Right renal cortex interstitium (tissue), 3 donors: ENCODE results near the gene SH3BP4. TPM values are rescaled to one million over a fixed set of nuclear protein-coding genes. Genes with fewer than 3 reads are reported as not detected.
A peak's percentile ranks its signal among the peaks of the same experiment; 100 is the strongest.

Experiments used
- DNase-seq, 3 donors: peaks; one replicate each; pipeline ENCODE4 v3.0.0-alpha.2; 2013; ENCODE audit warnings: low read depth in 3 of 3, low spot score in 2 of 3
- polyA plus RNA-seq, 3 donors: library from polyadenylated mRNA; unstranded; fragments of 120-200 nt; gene quantifications; one replicate each; pipeline ENCODE4 v1.2.1, GENCODE V29; 2013; ENCODE audit not compliant: insufficient read length in 3 of 3

The SH3BP4 gene
- polyA plus RNA-seq, 3 donors: 43.5 to 45.0 (median 43.6) TPM

- DNase-seq: no peak
These were observed 80.6 kb downstream of the SH3BP4 start for GRCh38 chr2:235032466-235032865.

GRCh38 chr2:235032949-235033348, 81.1 kb downstream of the SH3BP4 start:
- no peak for DNase-seq

GRCh38 chr2:235034265-235035118, 82.7 kb downstream of the SH3BP4 start:
- no peak for DNase-seq

GRCh38 chr2:235037604-235038166, 85.9 kb downstream of the SH3BP4 start:
- DNase-seq: no peak

GRCh38 chr2:235041221-235041917, 89.6 kb downstream of the SH3BP4 start:
- DNase-seq: no peak

GRCh38 chr2:235041918-235042575, 90.2 kb downstream of the SH3BP4 start:
- no peak for DNase-seq

GRCh38 chr2:235042576-235043515, 91.0 kb downstream of the SH3BP4 start:
- DNase-seq: no peak

- no peak for DNase-seq
These were observed 92.1 kb downstream of the SH3BP4 start for GRCh38 chr2:235043762-235044500.

GRCh38 chr2:235044501-235045271, 92.9 kb downstream of the SH3BP4 start:
- no peak for DNase-seq

GRCh38 chr2:235045336-235045972, 93.6 kb downstream of the SH3BP4 start:
- DNase-seq: no peak

- no peak for DNase-seq
These were observed 94.1 kb downstream of the SH3BP4 start for GRCh38 chr2:235045973-235046343.

GRCh38 chr2:235046589-235046988, 94.8 kb downstream of the SH3BP4 start:
- no peak for DNase-seq

GRCh38 chr2:235047171-235048160, 95.6 kb downstream of the SH3BP4 start:
- DNase-seq: no peak

- no peak for DNase-seq
These were observed 96.7 kb downstream of the SH3BP4 start for GRCh38 chr2:235048549-235048948.

GRCh38 chr2:235049069-235049468, 97.3 kb downstream of the SH3BP4 start:
- no peak for DNase-seq

- DNase-seq: no peak
These were observed 97.9 kb downstream of the SH3BP4 start for GRCh38 chr2:235049719-235050118.

- peak; percentile 72 to 82 (median 81) for DNase-seq
These were observed 99.1 kb downstream of the SH3BP4 start for GRCh38 chr2:235050980-235051351.
